Activated T-helper 2 cell treated with anti-CD3 and anti-CD28 coated beads, Interferon-gamma antibody, Interleukin-2, Interleukin-4, amounts not matched to agents 10 μg/mL and 5 μg/mL and 100 μg/mL, durations not matched to agents 14 hours and 24 hours and 36 hours (primary cell): ENCODE data around the gene KRT2. TPM values are rescaled to one million over a fixed set of nuclear protein-coding genes. Genes with fewer than 3 reads are reported as not detected.

ENCODE experiments used
- DNase-seq: peaks from one replicate; pipeline ENCODE4 v3.0.0; 2021; ENCODE audit warnings: low spot score
- H3K27ac Mint-ChIP-seq: one replicate; pipeline ENCODE4 v1.8.0; 2021; ENCODE audit warnings: mixed read lengths
- H3K27me3 Mint-ChIP-seq: one replicate; pipeline ENCODE4 v1.8.0; 2021; ENCODE audit warnings: low read depth, mixed read lengths
- H3K36me3 Mint-ChIP-seq: one replicate; pipeline ENCODE4 v1.8.0; 2021; ENCODE audit warnings: low read depth, mixed read lengths
- H3K4me1 Mint-ChIP-seq: one replicate; pipeline ENCODE4 v1.8.0; 2021; ENCODE audit warnings: low read depth, mixed read lengths
- H3K4me3 Mint-ChIP-seq: one replicate; pipeline ENCODE4 v1.8.0; 2021; ENCODE audit warnings: low read depth, mild to moderate bottlenecking, moderate library complexity, mixed read lengths
- H3K9me3 Mint-ChIP-seq: one replicate; pipeline ENCODE4 v1.8.0; 2021; ENCODE audit warnings: mixed read lengths
- intact Hi-C: fragments of 100-400 bp; cut with micrococcal nuclease; formaldehyde crosslinking; loops from one replicate; pipeline ENCODE4 v1.15.1; 2023
- total RNA-seq: library from RNA; stranded (reverse); gene quantifications from 2 replicates; pipeline ENCODE4 v1.2.3, GENCODE V29; 2022

KRT2 gene
- total RNA-seq, 1 donor from 2014 or later: not detected

DNA sequence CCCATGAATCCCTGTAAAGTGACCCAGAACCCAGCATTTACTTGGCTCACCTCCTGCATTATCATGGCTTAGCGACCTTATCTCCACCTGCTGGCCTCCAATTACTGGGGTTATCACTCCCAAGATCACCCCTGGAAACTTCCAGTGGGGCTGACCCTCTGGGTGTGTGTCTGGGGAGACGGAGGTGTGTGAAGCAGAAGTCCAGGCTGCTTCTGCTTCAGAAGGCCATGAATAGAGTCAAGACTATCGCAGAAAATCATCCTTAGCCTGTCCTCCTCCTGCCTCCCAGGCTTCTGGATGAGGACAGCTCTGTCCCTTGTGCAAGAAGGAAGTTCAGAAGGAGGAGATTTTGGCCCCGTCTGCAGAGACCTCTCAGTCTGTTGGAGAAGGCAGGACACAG is 50.3 kb downstream of the KRT2 start:
- no peak for DNase-seq
- peaks cover 30% of the 10 kb centered on the region for H3K27me3 Mint-ChIP-seq
- no peak overlapping the region for H3K4me3 Mint-ChIP-seq
- H3K27ac Mint-ChIP-seq: no peak overlapping the region
- no peaks in the 10 kb centered on the region for H3K9me3 Mint-ChIP-seq
- H3K36me3 Mint-ChIP-seq: no peaks in the 10 kb centered on the region
- intact Hi-C loops: no loop called here
- peaks cover 11% of the 10 kb centered on the region for H3K4me1 Mint-ChIP-seq

DNA sequence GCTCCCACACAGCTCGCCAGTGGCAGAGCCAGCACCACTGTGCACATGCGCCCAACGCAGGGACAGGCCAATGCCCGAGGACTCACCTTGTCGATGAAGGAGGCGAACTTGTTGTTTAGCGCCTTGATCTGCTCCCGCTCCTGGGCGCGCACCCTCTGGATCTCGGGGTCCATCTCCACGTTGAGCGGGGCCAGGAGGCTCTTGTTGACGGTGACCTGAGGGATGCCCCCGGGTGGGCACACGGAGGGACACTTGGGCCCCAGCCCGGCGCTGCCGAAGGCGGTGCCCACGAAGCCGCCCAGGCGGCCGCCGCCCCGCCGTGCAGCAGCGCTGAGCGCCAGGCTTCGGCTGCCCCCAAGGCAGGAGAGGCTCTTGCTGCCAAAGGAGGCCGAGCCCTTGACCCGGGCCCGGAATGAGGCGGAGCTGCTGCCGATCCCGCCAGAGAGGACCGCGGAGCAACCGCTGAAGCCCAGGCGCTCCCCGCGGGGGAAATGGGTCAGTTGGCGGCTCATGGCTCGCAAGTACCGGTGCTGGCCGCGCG is 51.0 kb downstream of the KRT2 start, which contains the start of gene KRT72:
Gene KRT72 (minus strand): TSS at position 523 of the 541 bp plus-strand sequence. CDS start 11 bp downstream, at position 512.
- Mint-ChIP-seq H3K27ac (no peak within 1 kb of the TSS), H3K36me3 (no peaks in the 10 kb centered on the region), H3K4me1 (peaks cover 11% of the 10 kb centered on the region), H3K9me3 (no peaks in the 10 kb centered on the region), H3K4me3 (no peak within 1 kb of the TSS), H3K27me3 (peaks cover 29% of the 10 kb centered on the region)
- no peak for DNase-seq
- intact Hi-C loops: no loop called here

DNA sequence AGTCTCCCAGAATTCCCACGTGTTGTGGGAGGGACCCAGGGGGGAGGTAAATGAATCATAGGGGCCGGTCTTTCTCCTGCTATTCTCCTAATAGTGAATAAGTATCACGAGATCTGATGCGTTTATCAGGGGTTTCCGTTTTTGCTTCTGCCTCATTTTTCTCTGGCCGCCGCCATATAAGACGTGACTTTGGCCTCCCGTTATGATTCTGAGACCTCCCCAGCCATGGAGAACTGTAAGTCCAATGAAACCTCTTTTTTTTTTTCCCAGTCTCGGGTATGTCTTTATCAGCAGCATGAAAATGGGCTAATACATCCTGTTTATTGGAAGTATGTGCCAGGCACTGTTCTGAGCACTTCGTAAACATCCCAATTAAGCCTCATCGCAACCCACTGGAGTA is 51.5 kb downstream of the KRT2 start:
- no peak for DNase-seq
- no peak overlapping the region for H3K4me3 Mint-ChIP-seq
- intact Hi-C loops: no loop called here
- no peak overlapping the region for H3K27ac Mint-ChIP-seq
- peaks cover 29% of the 10 kb centered on the region for H3K27me3 Mint-ChIP-seq
- H3K9me3 Mint-ChIP-seq: no peaks in the 10 kb centered on the region
- H3K36me3 Mint-ChIP-seq: no peaks in the 10 kb centered on the region
- H3K4me1 Mint-ChIP-seq: peaks cover 7% of the 10 kb centered on the region

DNA sequence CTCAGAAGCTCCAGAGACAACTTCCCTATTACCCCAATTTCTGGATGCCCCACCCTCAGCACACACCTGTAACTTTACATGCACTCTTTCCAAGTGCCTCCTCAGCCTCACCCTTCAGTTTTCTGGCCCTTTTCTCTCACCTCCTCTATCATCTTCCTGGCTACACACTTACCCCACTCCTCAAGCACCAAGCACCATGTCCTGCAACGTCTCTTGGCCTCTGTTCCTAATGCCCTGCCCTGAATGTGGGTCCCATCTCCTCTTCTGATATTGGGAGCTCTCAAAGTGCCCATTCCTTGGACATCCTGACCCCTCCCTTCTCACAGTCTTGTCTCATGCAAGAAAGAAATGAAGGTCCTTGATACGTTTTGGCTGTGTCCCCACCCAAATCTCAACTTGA is 51.9 kb downstream of the KRT2 start:
- Mint-ChIP-seq H3K4me3 (no peak overlapping the region), H3K36me3 (no peaks in the 10 kb centered on the region), H3K27ac (no peak overlapping the region), H3K9me3 (no peaks in the 10 kb centered on the region), H3K27me3 (peaks cover 29% of the 10 kb centered on the region), H3K4me1 (peaks cover 5% of the 10 kb centered on the region)
- intact Hi-C loops: no loop called here
- no peak for DNase-seq

DNA sequence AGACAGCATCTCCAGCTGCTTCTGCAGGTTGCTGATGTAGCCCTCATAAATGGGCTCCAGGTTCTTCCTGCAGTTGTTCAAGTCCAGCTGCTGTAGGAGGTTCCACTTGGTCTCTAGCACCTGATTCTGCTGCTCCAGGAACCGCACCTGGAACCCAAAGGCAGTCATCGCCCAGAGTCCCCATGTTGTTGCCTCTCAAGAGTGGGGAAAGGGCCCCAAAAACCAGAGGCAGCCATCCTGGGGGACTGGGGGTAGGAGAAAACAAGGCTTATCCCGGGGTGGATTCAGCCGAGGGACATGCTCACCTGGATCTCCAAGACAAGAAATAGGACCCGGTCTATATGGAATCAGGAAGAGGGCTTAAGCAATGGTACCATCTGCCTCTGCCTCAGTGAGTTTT is 53.0 kb downstream of the KRT2 start:
- Mint-ChIP-seq H3K4me1 (no peaks in the 10 kb centered on the region), H3K27ac (no peak overlapping the region), H3K36me3 (no peaks in the 10 kb centered on the region)

More for the DNA sequence above, 53.0 kb downstream of the KRT2 start:
- peaks cover 27% of the 10 kb centered on the region for H3K27me3 Mint-ChIP-seq
- H3K9me3 Mint-ChIP-seq: no peaks in the 10 kb centered on the region
- intact Hi-C loops: no loop called here
- H3K4me3 Mint-ChIP-seq: no peak overlapping the region
- no peak for DNase-seq

Other genes with a start within 250 kb of the KRT2 start
- gene KRT82, start 245.9 kb downstream of the KRT2 start, total RNA-seq: not detected in 2 replicates
- gene KRT75, start 217.8 kb downstream of the KRT2 start, total RNA-seq: not detected in 2 replicates
- gene KRT6B, start 200.1 kb downstream of the KRT2 start, total RNA-seq: not detected in 2 replicates
- not detected in 2 replicates for gene KRT6C, start 178.4 kb downstream of the KRT2 start, total RNA-seq
- not detected in 2 replicates for gene KRT6A, start 159.0 kb downstream of the KRT2 start, total RNA-seq
- not detected in 2 replicates for gene KRT5, start 131.8 kb downstream of the KRT2 start, total RNA-seq
- gene KRT71, start 99.1 kb downstream of the KRT2 start, total RNA-seq: not detected in 2 replicates
- gene KRT74, start 78.4 kb downstream of the KRT2 start, total RNA-seq: not detected in 2 replicates
- not detected in 2 replicates for gene KRT72, start 50.7 kb downstream of the KRT2 start, total RNA-seq
- not detected in 2 replicates for gene KRT73, start 33.7 kb downstream of the KRT2 start, total RNA-seq
- 3.0 and 3.4 TPM in 2 replicates for gene KRT1, start 28.2 kb upstream of the KRT2 start, total RNA-seq
- gene KRT77, start 51.3 kb upstream of the KRT2 start, total RNA-seq: not detected in 2 replicates
- gene KRT76, start 125.1 kb upstream of the KRT2 start, total RNA-seq: not detected in 2 replicates
- not detected in 2 replicates for gene KRT3, start 143.9 kb upstream of the KRT2 start, total RNA-seq
- gene KRT4, start 161.9 kb upstream of the KRT2 start, total RNA-seq: not detected in 2 replicates
- gene KRT79, start 182.1 kb upstream of the KRT2 start, total RNA-seq: not detected in 2 replicates
- not detected in 2 replicates for gene KRT78, start 196.8 kb upstream of the KRT2 start, total RNA-seq